ENCODE results near the gene STK39. TPM values are rescaled to one million over a fixed set of nuclear protein-coding genes. Genes with fewer than 3 reads are reported as not detected.

STK39 gene
- total and polyA plus RNA-seq, 2 donors (not counting 1 experiment from before 2014, with no cell fraction given): 2.3 to 14.6 TPM

- ChIA-PET CTCF (no interaction called here), POLR2A (no interaction called here)
- no peak overlapping the region for H3K27ac Mint-ChIP-seq
- no peak overlapping the region for H3K9ac ChIP-seq (ENCODE audit: low read length)
- no peak overlapping the region for H3K27ac ChIP-seq (ENCODE audit: low read length in 2 of 2)
- H3K27me3 ChIP-seq (replicated peaks in 1 of 4; ENCODE audit: control extremely low read depth in 1 of 4, control insufficient read depth in 3 of 4, insufficient read depth in 4 of 4, low read length in 3 of 4): no peaks in the 10 kb centered on the region
- H3K4me1 ChIP-seq (ENCODE audit: control insufficient read depth in 2 of 2, insufficient read depth in 2 of 2, low read length in 2 of 2): no peaks in the 10 kb centered on the region
- no peaks in the 10 kb centered on the region for H3K36me3 ChIP-seq (replicated peaks in 1 of 2; ENCODE audit: control extremely low read depth in 1 of 2, control insufficient read depth in 1 of 2, extremely low read depth in 1 of 2, insufficient read depth in 2 of 2, low read length in 1 of 2)
- intact Hi-C loops (cut with micrococcal nuclease): no loop called here
- H3K4me2 ChIP-seq (replicated peaks; ENCODE audit: low read depth, low read length, poor library complexity, severe bottlenecking): no peak overlapping the region
- WGBS (ENCODE audit: insufficient coverage): 83% methylated on average over 1 of the region's 2 CpGs
- ATAC-seq (ENCODE audit: low read depth): no peak
- H3K4me1 Mint-ChIP-seq: peaks cover 8% of the 10 kb centered on the region
- no peaks in the 10 kb centered on the region for H4K20me1 ChIP-seq (ENCODE audit: control insufficient read depth, insufficient read depth, low read length, poor library complexity, severe bottlenecking)
- H3K79me2 ChIP-seq (ENCODE audit: control insufficient read depth, insufficient read depth, low read length): no peaks in the 10 kb centered on the region
- no peaks in the 10 kb centered on the region for H3K27me3 Mint-ChIP-seq
- DNase-seq: no peak
- H2AFZ ChIP-seq (ENCODE audit: insufficient read depth, low read depth, low read length, poor library complexity, severe bottlenecking): no peak overlapping the region
- TF ChIP-seq, protein P1, sequence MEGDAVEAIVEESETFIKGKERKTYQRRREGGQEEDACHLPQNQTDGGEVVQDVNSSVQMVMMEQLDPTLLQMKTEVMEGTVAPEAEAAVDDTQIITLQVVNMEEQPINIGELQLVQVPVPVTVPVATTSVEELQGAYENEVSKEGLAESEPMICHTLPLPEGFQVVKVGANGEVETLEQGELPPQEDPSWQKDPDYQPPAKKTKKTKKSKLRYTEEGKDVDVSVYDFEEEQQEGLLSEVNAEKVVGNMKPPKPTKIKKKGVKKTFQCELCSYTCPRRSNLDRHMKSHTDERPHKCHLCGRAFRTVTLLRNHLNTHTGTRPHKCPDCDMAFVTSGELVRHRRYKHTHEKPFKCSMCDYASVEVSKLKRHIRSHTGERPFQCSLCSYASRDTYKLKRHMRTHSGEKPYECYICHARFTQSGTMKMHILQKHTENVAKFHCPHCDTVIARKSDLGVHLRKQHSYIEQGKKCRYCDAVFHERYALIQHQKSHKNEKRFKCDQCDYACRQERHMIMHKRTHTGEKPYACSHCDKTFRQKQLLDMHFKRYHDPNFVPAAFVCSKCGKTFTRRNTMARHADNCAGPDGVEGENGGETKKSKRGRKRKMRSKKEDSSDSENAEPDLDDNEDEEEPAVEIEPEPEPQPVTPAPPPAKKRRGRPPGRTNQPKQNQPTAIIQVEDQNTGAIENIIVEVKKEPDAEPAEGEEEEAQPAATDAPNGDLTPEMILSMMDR (IDR thresholded peaks at IDR 0.05): no peak
- TF ChIP-seq EZH2 (IDR thresholded peaks at IDR 0.05; ENCODE audit: borderline replicate concordance, insufficient read depth, low read depth, low read length, poor library complexity, severe bottlenecking): no peak
- H3K9me3 Mint-ChIP-seq (ENCODE audit: insufficient read depth): no peaks in the 10 kb centered on the region
- no peaks in the 10 kb centered on the region for H3K9me3 ChIP-seq (ENCODE audit: control extremely low read depth in 1 of 3, control insufficient read depth in 2 of 3, insufficient read depth in 1 of 3, low read length in 2 of 3)
- H3K4me3 Mint-ChIP-seq: no peak overlapping the region
- H3K4me3 ChIP-seq (ENCODE audit: control extremely low read depth in 1 of 5, extremely low read depth in 1 of 5, insufficient read depth in 1 of 5, low read depth in 2 of 5, low read length in 4 of 5): no peak overlapping the region
Measured at GRCh38 chr2:168002021-168002553, 245.3 kb downstream of the STK39 start.

DNA sequence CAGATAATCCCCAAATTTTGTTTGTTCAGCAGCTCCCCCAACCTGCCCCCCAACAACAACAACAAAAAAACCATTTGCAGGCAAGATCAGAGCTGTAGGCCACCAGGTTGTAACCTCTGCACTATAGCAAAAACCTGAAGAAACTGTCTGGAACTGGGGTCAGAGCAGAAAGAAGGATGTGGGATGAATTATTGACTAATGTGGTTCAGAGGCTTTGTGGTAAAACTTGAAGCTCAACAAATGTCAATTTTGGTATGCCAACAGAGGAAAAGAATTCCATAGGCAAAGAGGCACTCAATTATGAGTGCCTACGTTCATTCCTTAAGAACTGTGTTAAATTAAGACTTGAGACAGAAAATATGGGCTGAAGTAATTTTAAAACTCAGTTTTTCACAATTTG is 255.1 kb downstream of the STK39 start:
- CTCF ChIA-PET: interaction anchor here (0.6 kb wide), 1 partner anchor 18 kb away, joined by 3 read pairs; no protein-coding TSS in a partner anchor
- Histone ChIP-seq H3K4me1 (ENCODE audit: control insufficient read depth in 2 of 2, insufficient read depth in 2 of 2, low read length in 2 of 2) (no peaks in the 10 kb centered on the region), H3K9ac (ENCODE audit: low read length) (no peak overlapping the region), H3K36me3 (replicated peaks in 1 of 2; ENCODE audit: control extremely low read depth in 1 of 2, control insufficient read depth in 1 of 2, extremely low read depth in 1 of 2, insufficient read depth in 2 of 2, low read length in 1 of 2) (no peaks in the 10 kb centered on the region), H3K27me3 (replicated peaks in 1 of 4; ENCODE audit: control extremely low read depth in 1 of 4, control insufficient read depth in 3 of 4, insufficient read depth in 4 of 4, low read length in 3 of 4) (no peaks in the 10 kb centered on the region), H3K4me3 (ENCODE audit: control extremely low read depth in 1 of 5, extremely low read depth in 1 of 5, insufficient read depth in 1 of 5, low read depth in 2 of 5, low read length in 4 of 5) (no peak overlapping the region), H3K27ac (ENCODE audit: low read length in 2 of 2) (no peak overlapping the region), H3K79me2 (ENCODE audit: control insufficient read depth, insufficient read depth, low read length) (no peaks in the 10 kb centered on the region), H4K20me1 (ENCODE audit: control insufficient read depth, insufficient read depth, low read length, poor library complexity, severe bottlenecking) (no peaks in the 10 kb centered on the region), H3K4me2 (replicated peaks; ENCODE audit: low read depth, low read length, poor library complexity, severe bottlenecking) (no peak overlapping the region), H2AFZ (ENCODE audit: insufficient read depth, low read depth, low read length, poor library complexity, severe bottlenecking) (no peak overlapping the region), H3K9me3 (ENCODE audit: control extremely low read depth in 1 of 3, control insufficient read depth in 2 of 3, insufficient read depth in 1 of 3, low read length in 2 of 3) (no peaks in the 10 kb centered on the region)
- DNase-seq: no peak
- H3K27me3 Mint-ChIP-seq: no peaks in the 10 kb centered on the region
- H3K9me3 Mint-ChIP-seq (ENCODE audit: insufficient read depth): no peaks in the 10 kb centered on the region
- ATAC-seq (ENCODE audit: low read depth): no peak
- no peaks in the 10 kb centered on the region for H3K4me1 Mint-ChIP-seq
- no peak overlapping the region for H3K27ac Mint-ChIP-seq
- no peak for TF ChIP-seq EZH2 (IDR thresholded peaks at IDR 0.05; ENCODE audit: borderline replicate concordance, insufficient read depth, low read depth, low read length, poor library complexity, severe bottlenecking)
- TF ChIP-seq, protein P1 (IDR thresholded peaks at IDR 0.05): no peak
- WGBS (ENCODE audit: insufficient coverage): no CpG with 5 or more reads among the region's 1 CpG
- POLR2A ChIA-PET: no interaction called here
- H3K4me3 Mint-ChIP-seq: no peak overlapping the region
- intact Hi-C loops (cut with micrococcal nuclease): no loop called here

Measured in B cell (primary cell).